Mesodermal cell (in vitro differentiated cells): ENCODE data around the gene ADAM12.
"Not testable (repeated sequence)": the region's sequence is repeated elsewhere in the genome, so short reads cannot be mapped to it uniquely, and the experiment has no call there.

Source experiments
- H3K27ac ChIP-seq: 2 replicates; pipeline ENCODE4 v1.7.0; 2013; ENCODE audit warnings: mild to moderate bottlenecking, low read depth, low read length, moderate library complexity; ENCODE audit not compliant: severe bottlenecking
- H3K36me3 ChIP-seq: 2 replicates; pipeline ENCODE4 v1.7.1; 2013; ENCODE audit warnings: mild to moderate bottlenecking, low read length, moderate library complexity; ENCODE audit not compliant: control insufficient read depth, insufficient read depth
- H3K4me1 ChIP-seq: one replicate; pipeline ENCODE4 v1.7.1; 2013; ENCODE audit warnings: mild to moderate bottlenecking, low read length; ENCODE audit not compliant: insufficient read depth, control insufficient read depth, poor library complexity, severe bottlenecking
- H3K4me3 ChIP-seq: 2 replicates; pipeline ENCODE4 v1.7.0; 2013; ENCODE audit warnings: low read length, control low read depth, mild to moderate bottlenecking; ENCODE audit not compliant: insufficient read depth, poor library complexity, severe bottlenecking; ENCODE audit errors: extremely low read depth
- H3K9me3 ChIP-seq: 2 replicates; pipeline ENCODE4 v1.7.1; 2013; ENCODE audit warnings: mild to moderate bottlenecking, low read length, moderate library complexity; ENCODE audit not compliant: control insufficient read depth
- WGBS, 2 experiments: methylation state at CpG; one replicate each; pipeline ENCODE4 v1.1.5; 2013; ENCODE audit warnings: missing lambda C conversion rate in 2 of 2; ENCODE audit not compliant: insufficient coverage in 2 of 2; 5-methylcytosine and 5-hydroxymethylcytosine counted together

ADAM12 gene

GRCh38 chr10:126343496-126343895, 44.8 kb downstream of the ADAM12 start:
- H3K4me1 ChIP-seq, H3K4me3 ChIP-seq, H3K36me3 ChIP-seq, H3K27ac ChIP-seq, H3K9me3 ChIP-seq: not testable (repeated sequence)
- WGBS, 2 experiments: 60% methylated on average over 1 of the region's 2 CpGs; no CpG with 5 or more reads in 1 of the 2 experiments

- no peaks in the 10 kb centered on the region for H3K4me1 ChIP-seq
- no peak overlapping the region for H3K27ac ChIP-seq
- H3K36me3 ChIP-seq: no peaks in the 10 kb centered on the region
- H3K9me3 ChIP-seq: no peaks in the 10 kb centered on the region
- no peak overlapping the region for H3K4me3 ChIP-seq
- 80 to 97% methylated on average over 1 to 3 of the region's 5 CpGs for WGBS, 2 experiments
These were observed 45.6 kb downstream of the ADAM12 start for GRCh38 chr10:126342680-126343079.

GRCh38 chr10:126341491-126341890, 46.8 kb downstream of the ADAM12 start:
- Histone ChIP-seq H3K36me3 (no peaks in the 10 kb centered on the region), H3K9me3 (no peaks in the 10 kb centered on the region), H3K27ac (no peak overlapping the region), H3K4me3 (no peak overlapping the region), H3K4me1 (no peaks in the 10 kb centered on the region)
- 100% methylated on average over 1 of the region's 2 CpGs; no CpG with 5 or more reads in 1 of the 2 experiments for WGBS, 2 experiments

GRCh38 chr10:126337251-126337810, 50.9 kb downstream of the ADAM12 start:
- H3K4me3 ChIP-seq: no peak overlapping the region
- 83 to 100% methylated on average over 1 of the region's 1 CpG for WGBS, 2 experiments
- H3K9me3 ChIP-seq: no peaks in the 10 kb centered on the region
- no peaks in the 10 kb centered on the region for H3K4me1 ChIP-seq
- H3K36me3 ChIP-seq: no peaks in the 10 kb centered on the region
- H3K27ac ChIP-seq: no peak overlapping the region

GRCh38 chr10:126336801-126337200, 51.5 kb downstream of the ADAM12 start:
- no peaks in the 10 kb centered on the region for H3K4me1 ChIP-seq
- 92 to 94% methylated on average over 7 to 8 of the region's 9 CpGs for WGBS, 2 experiments

GRCh38 chr10:126334272-126334671, 54.0 kb downstream of the ADAM12 start:
- Histone ChIP-seq H3K36me3 (no peaks in the 10 kb centered on the region), H3K4me1 (no peaks in the 10 kb centered on the region), H3K4me3 (no peak overlapping the region), H3K27ac (no peak overlapping the region), H3K9me3 (no peaks in the 10 kb centered on the region)
- 92 to 95% methylated on average over 2 of the region's 2 CpGs for WGBS, 2 experiments

More at GRCh38 chr10:126336801-126337200, 51.5 kb downstream of the ADAM12 start:
- no peak overlapping the region for H3K27ac ChIP-seq
- no peaks in the 10 kb centered on the region for H3K9me3 ChIP-seq
- H3K36me3 ChIP-seq: no peaks in the 10 kb centered on the region
- no peak overlapping the region for H3K4me3 ChIP-seq

GRCh38 chr10:126332576-126332975, 55.7 kb downstream of the ADAM12 start:
- Histone ChIP-seq H3K36me3 (no peaks in the 10 kb centered on the region), H3K9me3 (no peaks in the 10 kb centered on the region), H3K4me3 (no peak overlapping the region), H3K4me1 (no peaks in the 10 kb centered on the region), H3K27ac (no peak overlapping the region)
- WGBS, 2 experiments: 95 to 97% methylated on average over 13 to 14 of the region's 14 CpGs

GRCh38 chr10:126331101-126331500, 57.2 kb downstream of the ADAM12 start:
- WGBS, 2 experiments: 92 to 97% methylated on average over 3 of the region's 3 CpGs
- Histone ChIP-seq H3K9me3 (no peaks in the 10 kb centered on the region), H3K4me3 (no peak overlapping the region), H3K27ac (no peak overlapping the region), H3K4me1 (no peaks in the 10 kb centered on the region), H3K36me3 (no peaks in the 10 kb centered on the region)

GRCh38 chr10:126324826-126325225, 63.5 kb downstream of the ADAM12 start:
- Histone ChIP-seq H3K27ac (no peak overlapping the region), H3K36me3 (no peaks in the 10 kb centered on the region), H3K4me3 (no peak overlapping the region), H3K9me3 (no peaks in the 10 kb centered on the region), H3K4me1 (no peaks in the 10 kb centered on the region)
- 88 to 90% methylated on average over 6 of the region's 6 CpGs for WGBS, 2 experiments

GRCh38 chr10:126321440-126321839, 66.8 kb downstream of the ADAM12 start:
- Histone ChIP-seq H3K27ac (no peak overlapping the region), H3K36me3 (no peaks in the 10 kb centered on the region), H3K9me3 (peaks cover 5% of the 10 kb centered on the region), H3K4me3 (no peak overlapping the region), H3K4me1 (no peaks in the 10 kb centered on the region)
- 61% methylated on average over 5 of the region's 5 CpGs for WGBS, 2 experiments

- peaks cover 5% of the 10 kb centered on the region for H3K9me3 ChIP-seq
- H3K4me3 ChIP-seq: no peak overlapping the region
- no peak overlapping the region for H3K27ac ChIP-seq
- H3K36me3 ChIP-seq: no peaks in the 10 kb centered on the region
- H3K4me1 ChIP-seq: no peaks in the 10 kb centered on the region
- 67 to 70% methylated on average over 1 to 2 of the region's 3 CpGs for WGBS, 2 experiments
These were observed 70.5 kb downstream of the ADAM12 start for GRCh38 chr10:126317751-126318150.
